HEK293 (cell line): Measurements from ENCODE around the gene HIRIP3.

Experiments used
- CTCF ChIA-PET: fragments of 350-600 bp; formaldehyde crosslinking; extraction: SDS; loops from one replicate; lab custom pipeline; 2021; ENCODE audit warnings: antibody characterized with exemption; lab: Yijun Ruan, JAX
- POLR2A ChIA-PET: fragments of 300-600 bp; formaldehyde crosslinking; extraction: SDS; loops from one replicate; lab custom pipeline; 2020; ENCODE audit warnings: antibody characterized with exemption, inconsistent platforms; lab: Yijun Ruan, JAX
- H3K27ac ChIP-seq: fragments of 200-500 bp; sonication (Bioruptor generic); 2 replicates; pipeline ENCODE4 v1.5.1; 2014; ENCODE audit warnings: low read depth, low read length, control low read depth, inconsistent platforms; ENCODE audit errors: extremely low read depth
- H3K36me3 ChIP-seq, 2 experiments: fragments of 200-500 bp in 1 of 2; sonication (Bioruptor generic) in 1 of 2; 1 replicate in 1 of 2; 2 replicates in 1 of 2; pipeline ENCODE4 v1.5.1; 2014 to 2017; ENCODE audit warnings: inconsistent platforms in 2 of 2, low read length in 2 of 2; ENCODE audit not compliant: control insufficient read depth in 2 of 2, insufficient read depth in 1 of 2
- H3K4me1 ChIP-seq: fragments of 200-500 bp; sonication (Bioruptor generic); 2 replicates; pipeline ENCODE4 v1.5.1; 2014; ENCODE audit warnings: mild to moderate bottlenecking, low read length, inconsistent platforms; ENCODE audit not compliant: control insufficient read depth, insufficient read depth
- H3K4me3 ChIP-seq: 2 replicates; pipeline ENCODE4 v1.5.1; 2011; ENCODE audit warnings: low read depth, mild to moderate bottlenecking, control low read depth, low read length, moderate library complexity
- H3K9me3 ChIP-seq: fragments of 200-500 bp; sonication (Bioruptor generic); 2 replicates; pipeline ENCODE4 v1.5.1; 2014; ENCODE audit warnings: low read depth, low read length, inconsistent platforms; ENCODE audit not compliant: control insufficient read depth, insufficient read depth
- BCL11A ChIP-seq: fragments of 450-650 bp; formaldehyde crosslinking; IDR thresholded peaks from 2 replicates; pipeline ENCODE4 v1.5.1; 2016; ENCODE audit warnings: low read depth, missing biosample characterization, missing genetic modification characterization
- BCL6B ChIP-seq: fragments of 450-650 bp; formaldehyde crosslinking; IDR thresholded peaks from 2 replicates; pipeline ENCODE4 v1.5.1; 2017; ENCODE audit warnings: missing biosample characterization, missing genetic modification characterization
- FEZF1 ChIP-seq: fragments of 450-650 bp; formaldehyde crosslinking; IDR thresholded peaks from 2 replicates; pipeline ENCODE4 v1.5.1; 2016; ENCODE audit warnings: missing biosample characterization, missing genetic modification characterization
- GLI2 ChIP-seq: fragments of 450-650 bp; formaldehyde crosslinking; IDR thresholded peaks from 2 replicates; pipeline ENCODE4; 2017; ENCODE audit warnings: missing biosample characterization, missing genetic modification characterization, low read depth, borderline replicate concordance
- GLIS1 ChIP-seq: fragments of 450-650 bp; formaldehyde crosslinking; IDR thresholded peaks from 2 replicates; pipeline ENCODE4 v1.5.1; 2016; ENCODE audit warnings: missing biosample characterization, missing genetic modification characterization
- KLF10 ChIP-seq: fragments of 450-650 bp; IDR thresholded peaks from 2 replicates; pipeline ENCODE4 v1.5.1; 2018; ENCODE audit warnings: missing biosample characterization, mild to moderate bottlenecking, missing genetic modification characterization
- KLF16 ChIP-seq: fragments of 450-650 bp; formaldehyde crosslinking; IDR thresholded peaks from 2 replicates; pipeline ENCODE4 v1.5.1; 2017; ENCODE audit warnings: missing biosample characterization, missing genetic modification characterization
- PRDM4 ChIP-seq: fragments of 450-650 bp; formaldehyde crosslinking; IDR thresholded peaks from 2 replicates; pipeline ENCODE4 v1.5.1; 2017; ENCODE audit warnings: missing biosample characterization, missing genetic modification characterization
- TSHZ1 ChIP-seq: fragments of 450-650 bp; formaldehyde crosslinking; IDR thresholded peaks from 2 replicates; pipeline ENCODE4 v1.5.1; 2016; ENCODE audit warnings: missing biosample characterization, missing genetic modification characterization, borderline replicate concordance
- YY1 ChIP-seq: fragments of 450-650 bp; formaldehyde crosslinking; IDR thresholded peaks from 2 replicates; pipeline ENCODE4 v1.5.1; 2018; ENCODE audit warnings: missing biosample characterization, missing genetic modification characterization
- ZNF148 ChIP-seq: fragments of 450-650 bp; formaldehyde crosslinking; IDR thresholded peaks from 2 replicates; pipeline ENCODE4 v1.5.0; 2017; ENCODE audit warnings: missing biosample characterization, missing genetic modification characterization, borderline replicate concordance
- ZNF280D ChIP-seq: fragments of 450-650 bp; formaldehyde crosslinking; IDR thresholded peaks from 2 replicates; pipeline ENCODE4 v1.5.1; 2016; ENCODE audit warnings: missing biosample characterization, missing genetic modification characterization
- ZNF341 ChIP-seq: fragments of 450-650 bp; formaldehyde crosslinking; IDR thresholded peaks from 2 replicates; pipeline ENCODE4; 2016; ENCODE audit warnings: low read depth, missing biosample characterization, missing genetic modification characterization
- ZNF350 ChIP-seq: fragments of 450-650 bp; formaldehyde crosslinking; IDR thresholded peaks from 2 replicates; pipeline ENCODE4 v1.5.0; 2017; ENCODE audit warnings: missing biosample characterization, mild to moderate bottlenecking, missing genetic modification characterization
- ZNF354C ChIP-seq: fragments of 450-650 bp; formaldehyde crosslinking; IDR thresholded peaks from 2 replicates; pipeline ENCODE4 v1.5.1; 2016; ENCODE audit warnings: missing biosample characterization, missing genetic modification characterization, low read depth, borderline replicate concordance
- ZNF639 ChIP-seq: fragments of 450-650 bp; formaldehyde crosslinking; IDR thresholded peaks from 2 replicates; pipeline ENCODE4 v1.5.1; 2016; ENCODE audit warnings: missing biosample characterization, missing genetic modification characterization
- ZNF664 ChIP-seq: fragments of 450-650 bp; formaldehyde crosslinking; IDR thresholded peaks from 2 replicates; pipeline ENCODE4 v1.5.1; 2016; ENCODE audit warnings: missing biosample characterization, missing genetic modification characterization
- ZNF677 ChIP-seq: fragments of 450-650 bp; IDR thresholded peaks from 2 replicates; pipeline ENCODE4 v1.5.0; 2018; ENCODE audit warnings: missing biosample characterization, mild to moderate bottlenecking, missing genetic modification characterization, moderate library complexity
- ZNF776 ChIP-seq: fragments of 450-650 bp; formaldehyde crosslinking; IDR thresholded peaks from 2 replicates; pipeline ENCODE4 v1.5.0; 2017; ENCODE audit warnings: missing biosample characterization, missing genetic modification characterization, borderline replicate concordance
- ZSCAN4 ChIP-seq: fragments of 450-650 bp; formaldehyde crosslinking; IDR thresholded peaks from 2 replicates; pipeline ENCODE4 v1.5.1; 2017; ENCODE audit warnings: missing biosample characterization, missing genetic modification characterization

The HIRIP3 gene

GRCh38 chr16:29994600-29995323 lies 655 bp downstream of the HIRIP3 start:
- Histone ChIP-seq H3K27ac (peak overlapping the region; percentile 91), H3K36me3 (peaks cover 10 to 78% of the 10 kb centered on the region in 2 experiments), H3K4me1 (no peaks in the 10 kb centered on the region; the same call in 1 of the 2 replicates), H3K4me3 (peak overlapping the region; percentile 93), H3K9me3 (no peaks in the 10 kb centered on the region)
- POLR2A ChIA-PET: interaction anchor here (0.6 to 4.0 kb wide), 25 partner anchors 8 to 189 kb away, joined by 3 to 42 read pairs (median 4); partner anchors contain the start of genes ALDOA, ASPHD1, KCTD13 and MAZ
- CTCF ChIA-PET: interaction anchor here (0.7 to 2.1 kb wide), 4 partner anchors 15 to 958 kb away, joined by 3 to 9 read pairs (median 6); no protein-coding TSS in a partner anchor
- TF ChIP-seq ZNF776 (tag by site-specific recombination): no peak
- TF ChIP-seq ZNF341: peak; percentile 92
- 0 out of 2 replicates have a peak, but pooled peaks have one; percentile 2 for TF ChIP-seq ZNF148 (tag by site-specific recombination)
- no peak for TF ChIP-seq KLF10 (tag by site-specific recombination)
- TF ChIP-seq ZNF354C (tag by site-specific recombination): no peak
- TF ChIP-seq ZNF639: no peak
- peak; percentile 98 for TF ChIP-seq ZNF677 (tag by site-specific recombination)
- TF ChIP-seq ZNF664: peak; percentile 78
- no peak for TF ChIP-seq BCL6B (tag by site-specific recombination)
- TF ChIP-seq TSHZ1: no peak
- TF ChIP-seq GLI2: no peak
- TF ChIP-seq ZSCAN4 (tag by site-specific recombination): no peak
- TF ChIP-seq KLF16 (tag by site-specific recombination): no peak
- TF ChIP-seq ZNF280D (tag by site-specific recombination): no peak
- no peak for TF ChIP-seq BCL11A (tag by site-specific recombination)
- TF ChIP-seq GLIS1 (tag by site-specific recombination): no peak
- TF ChIP-seq ZNF350 (tag by site-specific recombination): no peak
- TF ChIP-seq PRDM4 (tag by site-specific recombination): peak; percentile 43; the same call in 1 of the 2 replicates
- TF ChIP-seq FEZF1 (tag by site-specific recombination): no peak
- TF ChIP-seq YY1 (tag by site-specific recombination): no peak
